Aorta (tissue), 5 donors: Measurements from ENCODE around the gene MEIKIN. TPM values are rescaled to one million over a fixed set of nuclear protein-coding genes. Genes with fewer than 3 reads are reported as not detected.

Experiments
- ATAC-seq: fragments of 200-7000 bp; cut with Tn5 transposase; one replicate; pipeline ENCODE4 v1.9.1; 2022; ENCODE audit warnings: moderate library complexity; ENCODE audit not compliant: low FRiP score
- DNase-seq, 2 donors: peaks; one replicate each; pipeline ENCODE4 v3.0.0-alpha.2; 2020
- H3K27ac ChIP-seq, 2 donors: one replicate each; pipeline ENCODE4 v1.5.1; 2013; ENCODE audit warnings: low read length in 2 of 2, mild to moderate bottlenecking in 2 of 2, moderate library complexity in 2 of 2, control low read depth in 1 of 2, inconsistent platforms in 1 of 2, low read depth in 1 of 2
- H3K27me3 ChIP-seq, 2 donors: one replicate each; pipeline ENCODE4 v1.6.1; 2013; ENCODE audit warnings: control low read depth in 1 of 2, low read length in 1 of 2, mild to moderate bottlenecking in 1 of 2, moderate library complexity in 1 of 2; ENCODE audit not compliant: insufficient read depth in 2 of 2, control insufficient read depth in 1 of 2
- H3K36me3 ChIP-seq, 2 donors: one replicate each; pipeline ENCODE4 v1.6.1; 2013; ENCODE audit warnings: control low read depth in 1 of 2, low read length in 1 of 2, mild to moderate bottlenecking in 1 of 2; ENCODE audit not compliant: insufficient read depth in 2 of 2, control insufficient read depth in 1 of 2
- H3K4me1 ChIP-seq, 2 donors: one replicate each; pipeline ENCODE4 v1.6.1; 2013; ENCODE audit warnings: low read length in 2 of 2, control low read depth in 1 of 2, mild to moderate bottlenecking in 1 of 2, moderate library complexity in 1 of 2; ENCODE audit not compliant: insufficient read depth in 2 of 2, control insufficient read depth in 1 of 2
- H3K4me3 ChIP-seq, 2 donors: one replicate each; pipeline ENCODE4 v1.5.1; 2013; ENCODE audit warnings: low read length in 2 of 2, control low read depth in 1 of 2, mild to moderate bottlenecking in 1 of 2
- H3K9me3 ChIP-seq: one replicate; pipeline ENCODE4 v1.6.1; 2013; ENCODE audit warnings: mild to moderate bottlenecking, low read length; ENCODE audit not compliant: control insufficient read depth
- WGBS, 2 donors: extraction: QIAGEN DNeasy Blood & Tissue Kit; methylation state at CpG; one replicate each; pipeline ENCODE4 v1.1.7; 2013; 5-methylcytosine and 5-hydroxymethylcytosine counted together
- intact Hi-C, 2 donors: fragments of 100-400 bp; cut with DNase I; formaldehyde crosslinking; loops; one replicate each; pipeline versions ENCODE4 v1.14.2 to v1.15.0; 2022
- polyA plus RNA-seq, 2 donors: library from polyadenylated mRNA; stranded (reverse); fragments of 200-250 nt; gene quantifications; one replicate each; pipeline ENCODE4 v1.2.3, GENCODE V29; 2013
- total RNA-seq, 2 donors: library from RNA; stranded (reverse); fragmentation: NEBNext Ultra II Directional; extraction: Animal tissue kit (Norgen Biotek cat#: 25700); gene quantifications; one replicate each; pipeline ENCODE4 v1.2.1, GENCODE V29; 2021
- donor health status: healthy with polysubstance abuse.
- donor health status: Bipolar disorder and iron deficiency.
- donor health status: DM: no; HTN: no; CAD: no.
- donor health status: DM: no; HTN: no; CAD: no.
- donor health status: DM: yes; HTN: yes; CAD: no.

MEIKIN gene
- total and polyA plus RNA-seq, 4 donors: 1.2 to 3.4 TPM; not detected in 2

GRCh38 chr5:131821221-131821620, 124.2 kb downstream of the MEIKIN start:
- H3K9me3 ChIP-seq: peaks cover 5% of the 10 kb centered on the region
- 8 to 22% methylated on average over 1 of the region's 1 CpG for WGBS, 2 donors
- DNase-seq: no peak
- no peaks in the 10 kb centered on the region for H3K27me3 ChIP-seq
- H3K36me3 ChIP-seq: no peaks in the 10 kb centered on the region
- no peaks in the 10 kb centered on the region for H3K4me1 ChIP-seq
- H3K4me3 ChIP-seq: no peak overlapping the region
- intact Hi-C loops: no loop called here
- no peak for ATAC-seq
- no peak overlapping the region for H3K27ac ChIP-seq

- no peak overlapping the region for H3K27ac ChIP-seq
- no peak for ATAC-seq
- intact Hi-C loops: loop anchor here in 1 of 2 donors (10.0 kb wide), 1 partner anchor 187 kb away; no protein-coding TSS in a partner anchor
- H3K4me3 ChIP-seq: no peak overlapping the region
- no peak for DNase-seq
- no peaks in the 10 kb centered on the region for H3K9me3 ChIP-seq
- no peaks in the 10 kb centered on the region for H3K36me3 ChIP-seq
- H3K4me1 ChIP-seq: no peaks in the 10 kb centered on the region
- 79 to 93% methylated on average over 2 of the region's 2 CpGs for WGBS, 2 donors
- H3K27me3 ChIP-seq: no peaks in the 10 kb centered on the region
Measured at GRCh38 chr5:131818001-131818724, 127.3 kb downstream of the MEIKIN start.

GRCh38 chr5:131814990-131815389, 130.5 kb downstream of the MEIKIN start:
- intact Hi-C loops: loop anchor here (5.0 to 10.0 kb wide), 2 partner anchors 190 to 192 kb away; no protein-coding TSS in a partner anchor
- no peak overlapping the region for H3K4me3 ChIP-seq
- H3K27ac ChIP-seq: no peak overlapping the region
- no peaks in the 10 kb centered on the region for H3K9me3 ChIP-seq
- no peaks in the 10 kb centered on the region for H3K27me3 ChIP-seq
- no peaks in the 10 kb centered on the region for H3K36me3 ChIP-seq
- 21 to 27% methylated on average over 2 of the region's 2 CpGs for WGBS, 2 donors
- DNase-seq (no peak), ATAC-seq (no peak)
- H3K4me1 ChIP-seq: no peaks in the 10 kb centered on the region

- no peaks in the 10 kb centered on the region for H3K27me3 ChIP-seq
- DNase-seq (no peak), ATAC-seq (no peak)
- H3K4me3 ChIP-seq: no peak overlapping the region
- no peaks in the 10 kb centered on the region for H3K36me3 ChIP-seq
- H3K27ac ChIP-seq: no peak overlapping the region
- no peaks in the 10 kb centered on the region for H3K4me1 ChIP-seq
- 63 to 67% methylated on average over 4 of the region's 4 CpGs for WGBS, 2 donors
- H3K9me3 ChIP-seq: no peaks in the 10 kb centered on the region
- intact Hi-C loops: loop anchor here (5.0 to 10.0 kb wide), 2 partner anchors 192 to 195 kb away; no protein-coding TSS in a partner anchor
Measured at GRCh38 chr5:131812371-131813160, 132.9 kb downstream of the MEIKIN start.

GRCh38 chr5:131810510-131811249, 134.8 kb downstream of the MEIKIN start:
- no peaks in the 10 kb centered on the region for H3K27me3 ChIP-seq
- no peaks in the 10 kb centered on the region for H3K36me3 ChIP-seq
- H3K4me1 ChIP-seq: no peaks in the 10 kb centered on the region
- ATAC-seq (peak; percentile 50), DNase-seq (no peak)
- WGBS, 2 donors: 1 to 3% methylated on average over 3 of the region's 3 CpGs
- peak overlapping the region in 1 of 2 donors; percentile 57 for H3K27ac ChIP-seq
- H3K9me3 ChIP-seq: no peaks in the 10 kb centered on the region
- H3K4me3 ChIP-seq: peak overlapping the region; percentile 14 to 26
- intact Hi-C loops: loop anchor here (5.0 to 10.0 kb wide), 2 partner anchors 194 to 197 kb away; no protein-coding TSS in a partner anchor

GRCh38 chr5:131796793-131797693, 148.4 kb downstream of the MEIKIN start, which contains the start of gene FNIP1:
Gene FNIP1, minus strand, starts transcription at chr5:131797017. Its CDS starts 96 bp downstream, at chr5:131796921.
- intact Hi-C loops: loop anchor here (1.0 to 5.0 kb wide), 3 partner anchors 160 to 210 kb away; partner anchors contain the start of gene RAPGEF6 (in 2 of the 2)
- Histone ChIP-seq H3K4me3 (peak within 1 kb of the TSS; percentile 69 to 97), H3K27me3 (no peaks in the 10 kb centered on the region), H3K4me1 (peaks cover 0 to 4% of the 10 kb centered on the region in 2 donors), H3K9me3 (no peaks in the 10 kb centered on the region), H3K27ac (peak within 1 kb of the TSS; percentile 84), H3K36me3 (no peaks in the 10 kb centered on the region)
- WGBS, 2 donors: 0% methylated on average over 73 to 79 of the region's 79 CpGs
- DNase-seq: peak; percentile 100
- ATAC-seq: peak; percentile 100

GRCh38 chr5:131795879-131796792, 149.3 kb downstream of the MEIKIN start:
- no peaks in the 10 kb centered on the region for H3K27me3 ChIP-seq
- peak overlapping the region; percentile 84 for H3K27ac ChIP-seq
- ATAC-seq (peak; percentile 88), DNase-seq (peak; percentile 84 to 92)
- H3K36me3 ChIP-seq: no peaks in the 10 kb centered on the region
- 1% methylated on average over 50 to 56 of the region's 56 CpGs for WGBS, 2 donors
- H3K4me1 ChIP-seq: peaks cover 0 to 4% of the 10 kb centered on the region in 2 donors
- no peaks in the 10 kb centered on the region for H3K9me3 ChIP-seq
- intact Hi-C loops: loop anchor here (1.0 to 5.0 kb wide), 3 partner anchors 159 to 209 kb away; partner anchors contain the start of gene RAPGEF6 (in 2 of the 2)
- H3K4me3 ChIP-seq: peak overlapping the region; percentile 69 to 97
